OCI-LY7 (cell line): ENCODE results near the gene TRIM3. TPM values are rescaled to one million over a fixed set of nuclear protein-coding genes. Genes with fewer than 3 reads are reported as not detected.

Experiments used
- BruUV-seq: library from RNA; stranded (reverse); fragments of 400-500 nt; replicated peaks from 2 replicates; lab custom pipeline; 2021; lab: Mats Ljungman, UMichigan
- CTCF ChIA-PET: fragments of 300-600 bp; sonication (Branson Sonifier 250); formaldehyde crosslinking; loops from one replicate; lab custom pipeline; 2022; ENCODE audit warnings: antibody characterized with exemption; ENCODE audit not compliant: unreplicated experiment; lab: Charles Lee
- POLR2A ChIA-PET: fragments of 300-600 bp; sonication (Branson Sonifier 250); formaldehyde crosslinking; loops from one replicate; lab custom pipeline; 2022; ENCODE audit warnings: antibody characterized with exemption; lab: Charles Lee
- DNase-seq: peaks from one replicate; pipeline ENCODE4 v3.0.0-alpha.2; 2015; ENCODE audit warnings: low spot score
- H2AFZ ChIP-seq: fragments of 200-600 bp; sonication (generic), shearing (Covaris generic); 2 replicates; pipeline ENCODE4 v1.6.1; 2014; ENCODE audit warnings: mild to moderate bottlenecking, antibody characterized with exemption, low read length, moderate library complexity
- H3K27ac ChIP-seq: fragments of 200-600 bp; sonication (generic); 2 replicates; pipeline ENCODE4 v1.5.1; 2014; ENCODE audit warnings: mixed run types, low read depth, mild to moderate bottlenecking, moderate library complexity, low read length, inconsistent platforms; ENCODE audit not compliant: poor library complexity, severe bottlenecking
- H3K36me3 ChIP-seq: fragments of 200-600 bp; sonication (generic); 2 replicates; pipeline ENCODE4 v1.6.1; 2014; ENCODE audit warnings: mild to moderate bottlenecking, antibody characterized with exemption, low read length, moderate library complexity, mixed read lengths; ENCODE audit not compliant: insufficient read depth
- H3K4me1 ChIP-seq: fragments of 200-600 bp; sonication (generic); 2 replicates; pipeline ENCODE4 v1.5.1; 2014; ENCODE audit warnings: mild to moderate bottlenecking, low read length; ENCODE audit not compliant: insufficient read depth, poor library complexity, severe bottlenecking
- H3K4me2 ChIP-seq: fragments of 200-600 bp; sonication (generic); 2 replicates; pipeline ENCODE4 v1.6.1; 2014; ENCODE audit warnings: mild to moderate bottlenecking, low read length
- H3K4me3 ChIP-seq: fragments of 200-600 bp; sonication (generic); 2 replicates; pipeline ENCODE4 v1.5.1; 2014; ENCODE audit warnings: mild to moderate bottlenecking, low read depth, low read length; ENCODE audit not compliant: poor library complexity, severe bottlenecking
- H3K79me2 ChIP-seq: fragments of 200-600 bp; sonication (generic); 2 replicates; pipeline ENCODE4 v1.6.1; 2016; ENCODE audit warnings: low read depth, mild to moderate bottlenecking, low read length, moderate library complexity, mixed read lengths; ENCODE audit not compliant: insufficient read depth
- H3K9me2 ChIP-seq: fragments of 200-600 bp; sonication (generic); 2 replicates; pipeline ENCODE4 v1.6.1; 2016; ENCODE audit warnings: mild to moderate bottlenecking, low read length, mixed read lengths; ENCODE audit not compliant: insufficient read depth
- H3K9me3 ChIP-seq: fragments of 200-600 bp; sonication (generic); 2 replicates; pipeline ENCODE4 v1.6.1; 2014; ENCODE audit warnings: mild to moderate bottlenecking, mixed run types, low read length, mixed read lengths
- H4K20me1 ChIP-seq: fragments of 200-600 bp; sonication (generic); 2 replicates; pipeline ENCODE4 v1.6.1; 2014; ENCODE audit warnings: mild to moderate bottlenecking, antibody characterized with exemption, low read length, moderate library complexity, mixed read lengths; ENCODE audit not compliant: insufficient read depth
- EZH2phosphoT487 ChIP-seq: fragments of 200-600 bp; sonication (generic); IDR thresholded peaks from 2 replicates; pipeline ENCODE4 v1.6.1; 2018; ENCODE audit warnings: low read depth, borderline replicate concordance, mild to moderate bottlenecking, mixed run types, antibody characterized with exemption, low read length, moderate library complexity, mixed read lengths
- intact Hi-C: fragments of 100-400 bp; cut with micrococcal nuclease; formaldehyde crosslinking; loops from one replicate; pipeline ENCODE4 v1.10.0; 2022; ENCODE audit not compliant: unreplicated experiment
- total RNA-seq, 2 experiments: library from RNA; depleted of rRNA in 1 of 2; stranded (reverse); fragments of >200 nt in 1 of 2; shearing (Covaris generic) in 1 of 2; gene quantifications; 2 replicates each; pipeline ENCODE4 v1.2.3, GENCODE V29; 2014 to 2022
- TF ChIP-seq, protein P1 (sequence below): fragments of 200-600 bp; sonication (generic); conservative IDR thresholded peaks from 2 replicates; pipeline ENCODE4 v1.5.1; 2014; ENCODE audit warnings: mild to moderate bottlenecking, antibody characterized with exemption, low read length, moderate library complexity, mixed read lengths

TRIM3 gene
- total RNA-seq, 2 experiments from 2014 or later, result 14.7 to 21.3 TPM

- ChIA-PET CTCF (interaction anchor here (1.7 kb wide), 1 partner anchor 56 kb away, joined by 4 read pairs; no protein-coding TSS in a partner anchor), POLR2A (interaction anchor here (0.6 to 4.7 kb wide), 9 partner anchors 11 to 56 kb away, joined by 3 to 21 read pairs (median 4); partner anchors contain the start of genes APBB1, ARFIP2, SMPD1 and TIMM10B)
- Histone ChIP-seq H3K4me3 (peak overlapping the region; percentile 33), H3K36me3 (no peaks in the 10 kb centered on the region), H2AFZ (no peak overlapping the region), H3K9me2 (no peaks in the 10 kb centered on the region), H3K79me2 (no peaks in the 10 kb centered on the region), H4K20me1 (no peaks in the 10 kb centered on the region), H3K4me2 (peak overlapping the region; percentile 63), H3K27ac (peak overlapping the region; percentile 87), H3K9me3 (no peaks in the 10 kb centered on the region), H3K4me1 (peaks cover 93% of the 10 kb centered on the region)
- BruUV-seq, result no TSS peak
- no peak for TF ChIP-seq EZH2phosphoT487
- TF ChIP-seq, protein P1, sequence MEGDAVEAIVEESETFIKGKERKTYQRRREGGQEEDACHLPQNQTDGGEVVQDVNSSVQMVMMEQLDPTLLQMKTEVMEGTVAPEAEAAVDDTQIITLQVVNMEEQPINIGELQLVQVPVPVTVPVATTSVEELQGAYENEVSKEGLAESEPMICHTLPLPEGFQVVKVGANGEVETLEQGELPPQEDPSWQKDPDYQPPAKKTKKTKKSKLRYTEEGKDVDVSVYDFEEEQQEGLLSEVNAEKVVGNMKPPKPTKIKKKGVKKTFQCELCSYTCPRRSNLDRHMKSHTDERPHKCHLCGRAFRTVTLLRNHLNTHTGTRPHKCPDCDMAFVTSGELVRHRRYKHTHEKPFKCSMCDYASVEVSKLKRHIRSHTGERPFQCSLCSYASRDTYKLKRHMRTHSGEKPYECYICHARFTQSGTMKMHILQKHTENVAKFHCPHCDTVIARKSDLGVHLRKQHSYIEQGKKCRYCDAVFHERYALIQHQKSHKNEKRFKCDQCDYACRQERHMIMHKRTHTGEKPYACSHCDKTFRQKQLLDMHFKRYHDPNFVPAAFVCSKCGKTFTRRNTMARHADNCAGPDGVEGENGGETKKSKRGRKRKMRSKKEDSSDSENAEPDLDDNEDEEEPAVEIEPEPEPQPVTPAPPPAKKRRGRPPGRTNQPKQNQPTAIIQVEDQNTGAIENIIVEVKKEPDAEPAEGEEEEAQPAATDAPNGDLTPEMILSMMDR, result no peak
- DNase-seq, result peak; percentile 86
- intact Hi-C loops, result loop anchor here (1.0 kb wide), 3 partner anchors 32 to 199 kb away; partner anchors contain the start of gene SMPD1
Observed at GRCh38 chr11:6433998-6434660, 39.6 kb downstream of the TRIM3 start.

DNA sequence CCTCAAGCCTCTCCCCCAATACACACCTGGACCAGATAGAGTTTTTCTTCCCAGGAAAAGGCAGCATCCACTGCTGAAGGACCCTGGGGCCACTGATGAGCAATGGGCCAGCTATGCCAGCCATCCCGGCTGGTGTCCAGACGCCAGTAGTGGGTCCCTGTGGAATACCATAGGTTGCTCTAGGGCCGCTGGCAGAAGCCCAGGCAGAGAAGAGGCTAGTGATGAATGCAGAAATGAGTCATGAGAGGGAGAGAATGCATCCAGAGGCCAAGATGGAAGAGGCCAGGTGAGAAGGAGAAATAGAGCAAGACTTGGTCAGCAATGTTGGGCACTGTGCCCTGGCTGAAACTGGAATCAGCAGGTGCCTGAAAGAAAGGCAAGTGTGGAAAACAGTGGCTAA is 41.9 kb downstream of the TRIM3 start:
- H3K4me2 ChIP-seq, result no peak overlapping the region
- BruUV-seq, result no TSS peak
- no peak overlapping the region for H2AFZ ChIP-seq
- H3K27ac ChIP-seq, result no peak overlapping the region
- intact Hi-C loops, result no loop called here
- no peaks in the 10 kb centered on the region for H4K20me1 ChIP-seq
- CTCF ChIA-PET, result interaction anchor here (1.2 kb wide), 1 partner anchor 28 kb away, joined by 4 read pairs; no protein-coding TSS in a partner anchor
- DNase-seq, result no peak
- POLR2A ChIA-PET, result interaction anchor here (1.8 kb wide), 1 partner anchor 29 kb away, joined by 8 read pairs; no protein-coding TSS in a partner anchor
- H3K9me3 ChIP-seq, result no peaks in the 10 kb centered on the region
- H3K79me2 ChIP-seq, result no peaks in the 10 kb centered on the region
- no peaks in the 10 kb centered on the region for H3K36me3 ChIP-seq
- H3K9me2 ChIP-seq, result no peaks in the 10 kb centered on the region
- no peak for TF ChIP-seq EZH2phosphoT487
- TF ChIP-seq, protein P1, result no peak
- peaks cover 71% of the 10 kb centered on the region for H3K4me1 ChIP-seq
- H3K4me3 ChIP-seq, result no peak overlapping the region

DNA sequence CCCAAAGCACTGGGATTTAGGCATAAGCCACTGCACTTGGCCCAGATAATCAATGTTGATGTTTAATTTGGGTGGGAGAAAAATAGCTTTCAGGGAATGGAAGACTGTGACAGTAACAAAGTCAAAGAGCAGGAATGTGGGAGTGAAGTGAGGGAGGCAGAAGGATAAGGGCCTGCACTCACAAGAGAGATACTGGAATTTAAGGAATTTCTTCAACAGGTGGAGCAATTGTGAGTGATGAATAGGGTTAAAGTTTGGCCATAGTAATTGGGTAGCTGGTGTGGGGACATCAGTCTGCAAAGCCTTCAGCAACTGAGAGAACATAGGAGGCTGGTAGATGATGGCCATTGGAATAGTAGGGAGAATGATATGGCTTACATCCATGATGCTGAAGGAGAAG is 46.2 kb downstream of the TRIM3 start:
- CTCF ChIA-PET, result no interaction called here

More for the DNA sequence above, 46.2 kb downstream of the TRIM3 start:
- no peak overlapping the region for H3K4me2 ChIP-seq
- H3K27ac ChIP-seq, result no peak overlapping the region
- H3K4me3 ChIP-seq, result no peak overlapping the region
- no peaks in the 10 kb centered on the region for H3K9me2 ChIP-seq
- H4K20me1 ChIP-seq, result no peaks in the 10 kb centered on the region
- POLR2A ChIA-PET, result interaction anchor here (0.5 to 2.3 kb wide), 7 partner anchors 10 to 1088 kb away, joined by 3 to 13 read pairs (median 4); no protein-coding TSS in a partner anchor
- H3K36me3 ChIP-seq, result no peaks in the 10 kb centered on the region
- DNase-seq, result no peak
- peaks cover 27% of the 10 kb centered on the region for H3K4me1 ChIP-seq
- intact Hi-C loops, result no loop called here
- H3K79me2 ChIP-seq, result no peaks in the 10 kb centered on the region
- no peaks in the 10 kb centered on the region for H3K9me3 ChIP-seq
- TF ChIP-seq, protein P1, result no peak
- no peak for TF ChIP-seq EZH2phosphoT487
- no peak overlapping the region for H2AFZ ChIP-seq
- no TSS peak for BruUV-seq
